Measurements from ENCODE around the gene WDR74. TPM values are rescaled to one million over a fixed set of nuclear protein-coding genes. Genes with fewer than 3 reads are reported as not detected.

WDR74 gene
- total and polyA plus RNA-seq, 9 of the 15 experiments (the other 6 are each of a cell fraction or from before 2014, with no cell fraction given): 32.7 to 210 (median 114) TPM

DNA sequence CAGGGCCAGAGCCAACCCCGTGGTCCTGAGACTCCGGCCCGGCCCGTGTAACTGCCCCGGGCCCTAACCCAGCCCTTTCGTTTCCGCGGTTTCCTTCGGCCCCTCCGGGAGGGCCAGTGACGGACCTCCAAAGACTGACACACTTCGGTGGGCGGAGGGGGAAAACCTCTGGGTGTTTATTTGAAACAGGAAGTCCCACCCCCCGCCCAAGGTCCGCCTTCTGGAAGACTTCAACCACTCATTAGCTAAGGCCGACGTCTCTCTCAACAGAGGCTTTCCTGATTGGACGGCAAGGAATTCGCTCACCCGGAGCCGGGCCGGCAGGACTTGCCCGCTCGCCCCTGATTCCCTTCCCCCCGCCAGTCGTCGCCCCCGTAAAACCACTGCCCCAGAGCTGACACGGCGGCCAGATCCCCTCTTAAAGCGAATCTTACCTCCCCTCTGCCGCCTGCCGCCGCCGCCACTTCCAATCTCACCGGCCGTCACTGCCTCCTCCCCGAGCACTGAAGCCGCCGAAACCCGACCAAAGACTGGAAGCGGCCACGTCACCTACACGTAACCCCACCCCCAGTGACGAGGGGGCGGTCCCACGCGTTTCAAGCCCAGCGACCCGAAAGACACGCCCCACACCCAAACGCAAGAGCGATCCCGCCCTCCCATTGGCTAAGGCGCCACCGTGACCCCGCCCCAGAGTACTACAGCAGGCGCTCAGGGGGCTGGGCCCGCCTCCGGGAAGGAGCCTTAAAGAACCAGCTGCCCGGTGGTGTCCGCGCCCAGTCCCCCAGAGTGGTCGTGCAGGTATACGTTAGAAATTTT, 7.7 kb downstream of the WDR74 start, which contains the start of gene STX5 (continued):
- no peak for TF ChIP-seq PREB (CRISPR knock-in tag; IDR thresholded peaks at IDR 0.05)
- TF ChIP-seq PBX2 (CRISPR knock-in tag; IDR thresholded peaks at IDR 0.05; ENCODE audit: low read depth): peak; percentile 88
- TF ChIP-seq PBX2 (tag; conservative IDR thresholded peaks at IDR 0.05; ENCODE audit: low read depth): peak; percentile 99
- peak; percentile 92 for TF ChIP-seq TFAP4 (CRISPR knock-in tag; IDR thresholded peaks at IDR 0.05; ENCODE audit: borderline replicate concordance)
- TF ChIP-seq BHLHE40 (IDR thresholded peaks at IDR 0.05; ENCODE audit: low read length): peak; percentile 43; the same call in 1 of the 2 replicates
- no peak for TF ChIP-seq CSDE1 (IDR thresholded peaks at IDR 0.05)
- peak; percentile 96 for TF ChIP-seq GABPB1 (CRISPR knock-in tag; IDR thresholded peaks at IDR 0.05)
- no peak for TF ChIP-seq RBM14 (IDR thresholded peaks at IDR 0.05; ENCODE audit: borderline replicate concordance, insufficient read depth, low read depth, low read length)
- TF ChIP-seq POLR2AphosphoS2 (IDR thresholded peaks at IDR 0.05; ENCODE audit: low read length): no peak
- TF ChIP-seq HDAC2 (IDR thresholded peaks at IDR 0.05): no peak
- TF ChIP-seq SMARCC2 (IDR thresholded peaks at IDR 0.05; ENCODE audit: low read depth): no peak
- peak; percentile 0 for TF ChIP-seq HNRNPLL (IDR thresholded peaks at IDR 0.05; ENCODE audit: low read depth, low read length, poor library complexity, severe bottlenecking)
- TF ChIP-seq, protein P1, sequence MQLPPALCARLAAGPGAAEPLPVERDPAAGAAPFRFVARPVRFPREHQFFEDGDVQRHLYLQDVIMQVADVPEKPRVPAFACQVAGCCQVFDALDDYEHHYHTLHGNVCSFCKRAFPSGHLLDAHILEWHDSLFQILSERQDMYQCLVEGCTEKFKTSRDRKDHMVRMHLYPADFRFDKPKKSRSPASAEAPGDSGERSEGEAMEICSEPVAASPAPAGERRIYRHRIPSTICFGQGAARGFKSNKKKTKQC (CRISPR knock-in tag; IDR thresholded peaks at IDR 0.05): no peak
- TF ChIP-seq POLR2B (IDR thresholded peaks at IDR 0.05; ENCODE audit: low read depth, partially characterized antibody): peak; percentile 93
- peak; percentile 75 to 88 for TF ChIP-seq MNT (conservative IDR thresholded peaks at IDR 0.05)
- TF ChIP-seq CBX2 (IDR thresholded peaks at IDR 0.05; ENCODE audit: insufficient read depth, low read length, poor library complexity, severe bottlenecking): no peak
- no peak for TF ChIP-seq ZNF57 (CRISPR knock-in tag; IDR thresholded peaks at IDR 0.05)
- peak; percentile 96 for TF ChIP-seq SP1 (CRISPR knock-in tag; IDR thresholded peaks at IDR 0.05)
- TF ChIP-seq ZFX (CRISPR knock-in tag; IDR thresholded peaks at IDR 0.05): peak; percentile 82
- TF ChIP-seq HOXB6 (CRISPR knock-in tag; IDR thresholded peaks at IDR 0.05; ENCODE audit: borderline replicate concordance): no peak

All from K562 (cell line).